PC-9 (cell line): ENCODE data around the gene HNRNPLL. TPM values are rescaled to one million over a fixed set of nuclear protein-coding genes. Genes with fewer than 3 reads are reported as not detected.

Experiments used
- BruUV-seq: library from RNA; stranded (reverse); fragments of 400-500 nt; replicated peaks from 2 replicates; lab custom pipeline; 2021; lab: Mats Ljungman, UMichigan
- CTCF ChIA-PET: fragments of 300-600 bp; sonication (Branson Sonifier 250); formaldehyde crosslinking; loops from one replicate; lab custom pipeline; 2022; ENCODE audit warnings: antibody characterized with exemption; lab: Charles Lee
- POLR2A ChIA-PET: fragments of 300-600 bp; sonication (Branson Sonifier 250); formaldehyde crosslinking; loops from one replicate; lab custom pipeline; 2022; ENCODE audit warnings: antibody characterized with exemption; ENCODE audit not compliant: unreplicated experiment; lab: Charles Lee
- DNase-seq, 2 experiments: peaks; one replicate each; pipeline versions ENCODE4 v3.0.0 to v3.0.0-alpha.2; 2015 to 2022; ENCODE audit warnings: mixed read lengths in 1 of 2
- H2AFZ ChIP-seq: fragments of 200-600 bp; sonication (generic); 2 replicates; pipeline ENCODE4 v1.8.1; 2017; ENCODE audit warnings: antibody characterized with exemption
- H3F3A ChIP-seq: fragments of 200-600 bp; sonication (generic); 2 replicates; pipeline ENCODE4 v1.8.1; 2017; ENCODE audit warnings: antibody characterized with exemption, mild to moderate bottlenecking, low read depth; ENCODE audit not compliant: insufficient read depth
- H3K27ac ChIP-seq: fragments of 200-600 bp; sonication (generic); 2 replicates; pipeline ENCODE4 v1.6.1; 2016; ENCODE audit warnings: mixed run types
- H3K27me3 ChIP-seq: fragments of 200-600 bp; sonication (generic); 2 replicates; pipeline ENCODE4 v1.6.1; 2016; ENCODE audit warnings: low read depth, mixed run types; ENCODE audit not compliant: insufficient read depth
- H3K36me3 ChIP-seq: fragments of 200-600 bp; sonication (generic); 2 replicates; pipeline ENCODE4 v1.6.1; 2016; ENCODE audit warnings: low read depth, mixed run types
- H3K4me1 ChIP-seq: fragments of 200-600 bp; sonication (generic); replicated peaks from 2 replicates; pipeline ENCODE4 v1.6.1; 2016; ENCODE audit warnings: mixed run types; ENCODE audit not compliant: insufficient read depth
- H3K4me2 ChIP-seq: fragments of 200-600 bp; sonication (generic); 2 replicates; pipeline ENCODE4 v1.6.1; 2017; ENCODE audit warnings: mixed run types
- H3K4me3 ChIP-seq: fragments of 200-600 bp; sonication (generic); 2 replicates; pipeline ENCODE4 v1.6.1; 2016; ENCODE audit warnings: mixed run types
- H3K79me2 ChIP-seq: fragments of 200-600 bp; sonication (generic); 2 replicates; pipeline ENCODE4 v1.6.1; 2017; ENCODE audit warnings: low read depth, mixed run types
- H3K9me2 ChIP-seq: fragments of 200-600 bp; sonication (generic); 2 replicates; pipeline ENCODE4 v1.8.1; 2017; ENCODE audit warnings: mild to moderate bottlenecking; ENCODE audit not compliant: insufficient read depth
- H3K9me3 ChIP-seq: fragments of 200-600 bp; sonication (generic); 2 replicates; pipeline ENCODE4 v1.8.1; 2016; ENCODE audit warnings: low read depth; ENCODE audit not compliant: insufficient read depth
- H4K20me1 ChIP-seq: fragments of 200-600 bp; sonication (generic); 2 replicates; pipeline ENCODE4 v1.8.1; 2017; ENCODE audit not compliant: insufficient read depth
- EZH2 ChIP-seq: fragments of 200-600 bp; sonication (generic); IDR thresholded peaks from 2 replicates; pipeline ENCODE4 v1.8.0; 2017; ENCODE audit warnings: antibody characterized with exemption, low read depth
- intact Hi-C: fragments of 100-400 bp; cut with micrococcal nuclease; formaldehyde crosslinking; loops from one replicate; pipeline ENCODE4 v1.10.0; 2022; ENCODE audit not compliant: unreplicated experiment
- total RNA-seq: library from RNA; stranded (reverse); gene quantifications from 2 replicates; pipeline ENCODE4 v1.2.3, GENCODE V29; 2021
- TF ChIP-seq, protein P1 (sequence below): fragments of 200-600 bp; sonication (generic); conservative IDR thresholded peaks from 2 replicates; pipeline ENCODE4 v1.6.1; 2017; ENCODE audit warnings: mixed run types, antibody characterized with exemption, mild to moderate bottlenecking, moderate library complexity

Gene HNRNPLL
- total RNA-seq, 1 experiment from 2014 or later, result 38.1 TPM

DNA sequence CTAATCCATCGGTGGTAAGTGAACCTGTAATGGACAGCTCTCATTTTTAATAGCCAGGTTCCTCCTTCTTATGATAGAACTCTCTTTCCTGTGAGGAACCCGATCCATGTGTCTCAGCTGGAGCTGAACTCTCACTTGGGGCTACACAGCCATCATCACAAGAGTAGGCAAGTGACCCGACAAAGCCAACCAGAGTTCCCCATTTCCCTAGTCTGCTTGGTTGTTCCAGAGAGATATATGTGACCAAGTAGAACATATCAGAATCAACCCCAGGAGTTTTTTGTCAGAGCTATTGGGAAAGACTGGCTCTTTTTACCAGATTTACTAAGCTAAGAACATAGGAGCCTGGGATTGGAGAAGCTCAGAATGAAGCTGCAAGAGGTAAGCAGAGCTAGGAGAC, 14.6 kb upstream of the HNRNPLL start:
- H3K27me3 ChIP-seq, result no peaks in the 10 kb centered on the region
- POLR2A ChIA-PET, result no interaction called here
- no peaks in the 10 kb centered on the region for H3F3A ChIP-seq
- no peaks in the 10 kb centered on the region for H3K36me3 ChIP-seq
- no peaks in the 10 kb centered on the region for H3K4me1 ChIP-seq
- H2AFZ ChIP-seq, result no peak overlapping the region
- no peaks in the 10 kb centered on the region for H3K79me2 ChIP-seq
- no peaks in the 10 kb centered on the region for H3K9me2 ChIP-seq
- no peaks in the 10 kb centered on the region for H4K20me1 ChIP-seq
- no peaks in the 10 kb centered on the region for H3K9me3 ChIP-seq
- BruUV-seq, result no TSS peak
- H3K4me3 ChIP-seq, result no peak overlapping the region
- TF ChIP-seq, protein P1, sequence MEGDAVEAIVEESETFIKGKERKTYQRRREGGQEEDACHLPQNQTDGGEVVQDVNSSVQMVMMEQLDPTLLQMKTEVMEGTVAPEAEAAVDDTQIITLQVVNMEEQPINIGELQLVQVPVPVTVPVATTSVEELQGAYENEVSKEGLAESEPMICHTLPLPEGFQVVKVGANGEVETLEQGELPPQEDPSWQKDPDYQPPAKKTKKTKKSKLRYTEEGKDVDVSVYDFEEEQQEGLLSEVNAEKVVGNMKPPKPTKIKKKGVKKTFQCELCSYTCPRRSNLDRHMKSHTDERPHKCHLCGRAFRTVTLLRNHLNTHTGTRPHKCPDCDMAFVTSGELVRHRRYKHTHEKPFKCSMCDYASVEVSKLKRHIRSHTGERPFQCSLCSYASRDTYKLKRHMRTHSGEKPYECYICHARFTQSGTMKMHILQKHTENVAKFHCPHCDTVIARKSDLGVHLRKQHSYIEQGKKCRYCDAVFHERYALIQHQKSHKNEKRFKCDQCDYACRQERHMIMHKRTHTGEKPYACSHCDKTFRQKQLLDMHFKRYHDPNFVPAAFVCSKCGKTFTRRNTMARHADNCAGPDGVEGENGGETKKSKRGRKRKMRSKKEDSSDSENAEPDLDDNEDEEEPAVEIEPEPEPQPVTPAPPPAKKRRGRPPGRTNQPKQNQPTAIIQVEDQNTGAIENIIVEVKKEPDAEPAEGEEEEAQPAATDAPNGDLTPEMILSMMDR, result no peak
- no peak for TF ChIP-seq EZH2
- intact Hi-C loops, result no loop called here
- H3K4me2 ChIP-seq, result no peak overlapping the region
- no peak for DNase-seq
- CTCF ChIA-PET, result interaction anchor here (0.5 kb wide), 1 partner anchor 71 kb away, joined by 6 read pairs; no protein-coding TSS in a partner anchor
- H3K27ac ChIP-seq, result no peak overlapping the region

GRCh38 chr2:38615237-38615636, 12.5 kb upstream of the HNRNPLL start:
- Histone ChIP-seq H3K4me1 (no peaks in the 10 kb centered on the region), H3K9me2 (no peaks in the 10 kb centered on the region), H3K9me3 (peaks cover 3% of the 10 kb centered on the region; the same call in 1 of the 2 replicates), H4K20me1 (no peaks in the 10 kb centered on the region), H3K79me2 (no peaks in the 10 kb centered on the region), H2AFZ (no peak overlapping the region), H3F3A (no peaks in the 10 kb centered on the region), H3K27ac (no peak overlapping the region), H3K27me3 (no peaks in the 10 kb centered on the region), H3K4me3 (no peak overlapping the region), H3K36me3 (no peaks in the 10 kb centered on the region), H3K4me2 (no peak overlapping the region)
- TF ChIP-seq, protein P1, result no peak
- no peak for TF ChIP-seq EZH2
- BruUV-seq, result no TSS peak
- ChIA-PET CTCF (no interaction called here), POLR2A (no interaction called here)
- DNase-seq, result no peak
- intact Hi-C loops, result no loop called here

DNA sequence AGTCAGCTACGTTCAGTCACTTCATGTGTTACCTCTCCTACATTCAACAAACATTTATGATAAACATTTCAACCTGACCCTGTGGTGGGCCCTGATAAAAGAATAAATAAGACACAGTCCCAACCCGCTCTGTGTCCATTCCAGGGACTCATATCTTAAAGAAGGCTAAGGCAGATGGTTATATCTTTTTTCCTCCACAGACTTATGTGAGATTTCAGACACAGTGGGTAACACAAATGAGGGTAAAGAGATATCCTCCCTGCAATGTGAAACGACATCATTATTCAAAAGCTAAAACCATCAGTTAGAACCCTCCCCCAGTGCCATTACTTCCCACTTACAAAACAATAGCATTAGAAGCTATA, 11.1 kb upstream of the HNRNPLL start:
- CTCF ChIA-PET, result no interaction called here
- H3K4me3 ChIP-seq, result no peak overlapping the region

More for the DNA sequence above, 11.1 kb upstream of the HNRNPLL start:
- Histone ChIP-seq H3K4me2 (no peak overlapping the region), H3K27me3 (no peaks in the 10 kb centered on the region), H3K9me2 (no peaks in the 10 kb centered on the region), H3K4me1 (no peaks in the 10 kb centered on the region), H2AFZ (no peak overlapping the region), H4K20me1 (no peaks in the 10 kb centered on the region), H3K27ac (no peak overlapping the region), H3K9me3 (peaks cover 3% of the 10 kb centered on the region; the same call in 1 of the 2 replicates), H3K79me2 (no peaks in the 10 kb centered on the region), H3F3A (no peaks in the 10 kb centered on the region), H3K36me3 (no peaks in the 10 kb centered on the region)
- intact Hi-C loops, result no loop called here
- POLR2A ChIA-PET, result interaction anchor here (0.6 kb wide), 2 partner anchors 138 to 550 kb away, joined by 3 to 4 read pairs; partner anchors contain the start of gene SRSF7
- DNase-seq, result no peak
- TF ChIP-seq, protein P1, result no peak
- no peak for TF ChIP-seq EZH2
- no TSS peak for BruUV-seq
